Measurements from ENCODE around the gene SNAP29. TPM values are rescaled to one million over a fixed set of nuclear protein-coding genes. Genes with fewer than 3 reads are reported as not detected.

Gene SNAP29
- total and polyA plus RNA-seq, 2 experiments from 2014 or later: 8.2 to 22.9 TPM

DNA sequence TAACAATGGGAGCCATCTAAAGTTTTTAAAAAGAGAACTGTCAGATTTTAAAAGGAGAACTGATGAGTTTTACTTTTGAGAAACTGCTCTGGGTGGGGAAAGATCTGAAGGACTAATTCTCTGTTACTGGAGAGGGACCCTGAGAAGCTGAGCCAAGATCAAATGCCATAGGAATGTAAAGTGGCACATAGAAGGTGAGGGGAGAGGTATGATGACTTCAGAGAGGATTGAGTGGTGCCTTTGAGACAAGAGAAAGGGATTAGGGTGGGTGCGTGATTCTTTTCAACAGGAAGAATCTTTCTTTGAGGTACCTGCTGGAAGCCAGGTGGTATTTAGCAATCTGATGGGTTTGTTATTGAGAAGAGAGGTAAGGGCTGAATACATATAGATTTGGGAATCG is 67.4 kb downstream of the SNAP29 start (continued):
- TF ChIP-seq JUNB (IDR thresholded peaks at IDR 0.05; ENCODE audit: unreplicated experiment): no peak
- TF ChIP-seq, protein P1, sequence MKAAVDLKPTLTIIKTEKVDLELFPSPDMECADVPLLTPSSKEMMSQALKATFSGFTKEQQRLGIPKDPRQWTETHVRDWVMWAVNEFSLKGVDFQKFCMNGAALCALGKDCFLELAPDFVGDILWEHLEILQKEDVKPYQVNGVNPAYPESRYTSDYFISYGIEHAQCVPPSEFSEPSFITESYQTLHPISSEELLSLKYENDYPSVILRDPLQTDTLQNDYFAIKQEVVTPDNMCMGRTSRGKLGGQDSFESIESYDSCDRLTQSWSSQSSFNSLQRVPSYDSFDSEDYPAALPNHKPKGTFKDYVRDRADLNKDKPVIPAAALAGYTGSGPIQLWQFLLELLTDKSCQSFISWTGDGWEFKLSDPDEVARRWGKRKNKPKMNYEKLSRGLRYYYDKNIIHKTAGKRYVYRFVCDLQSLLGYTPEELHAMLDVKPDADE (IDR thresholded peaks at IDR 0.05): no peak
- TF ChIP-seq NANOG (IDR thresholded peaks at IDR 0.05; ENCODE audit: borderline replicate concordance): no peak
- TF ChIP-seq ZNF114 (CRISPR knock-in tag; IDR thresholded peaks at IDR 0.05): no peak

DNA sequence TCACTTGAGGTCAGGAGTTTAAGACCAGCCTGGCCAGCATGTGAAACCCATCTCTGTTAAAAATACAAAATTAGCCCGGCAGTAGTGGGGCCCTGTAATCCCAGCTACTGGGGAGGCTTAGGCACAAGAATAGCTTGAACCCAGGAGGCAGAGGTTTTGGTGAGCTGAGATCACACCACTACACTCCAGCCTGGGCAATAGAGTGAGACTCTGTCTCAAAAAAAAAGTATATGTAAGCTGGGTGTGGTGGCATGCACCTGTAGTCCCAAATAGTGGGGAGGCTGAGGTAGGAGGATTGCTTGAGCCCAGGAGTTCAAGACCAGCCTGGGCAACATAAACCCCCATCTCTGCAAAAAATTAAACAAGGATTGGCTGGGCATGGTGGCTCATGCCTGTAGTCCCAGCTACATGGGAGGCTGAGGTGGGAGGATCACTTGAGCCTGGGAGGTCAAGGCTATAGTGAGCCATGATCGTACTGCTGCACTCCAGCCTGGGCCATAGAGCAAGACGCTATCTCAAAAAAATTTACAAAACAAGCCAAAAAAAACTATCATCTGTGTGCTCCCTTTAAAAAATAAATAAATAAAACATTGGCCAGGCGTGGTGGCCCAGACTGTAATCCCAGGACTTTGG is 69.2 kb downstream of the SNAP29 start:
- peaks cover 35% of the 10 kb centered on the region for H3K4me1 ChIP-seq (ENCODE audit: insufficient read depth)
- ATAC-seq (no peak), DNase-seq (ENCODE audit: low spot score) (no peak)
- Mint-ChIP-seq H3K27ac (no peak overlapping the region), H3K36me3 (ENCODE audit: low read depth) (peaks cover 22% of the 10 kb centered on the region), H3K4me3 (no peak overlapping the region), H3K9me3 (no peaks in the 10 kb centered on the region), H3K27me3 (ENCODE audit: insufficient read depth, low read depth, poor library complexity) (peaks cover 4% of the 10 kb centered on the region), H3K4me1 (peaks cover 24% of the 10 kb centered on the region)
- no peaks in the 10 kb centered on the region for H3K27me3 ChIP-seq (ENCODE audit: insufficient read depth)
- no peak overlapping the region for H3K4me2 ChIP-seq
- no peaks in the 10 kb centered on the region for H3K9me2 ChIP-seq (ENCODE audit: insufficient read depth)
- peaks cover 100% of the 10 kb centered on the region for H3K79me2 ChIP-seq (replicated peaks; ENCODE audit: insufficient read depth)
- H4K20me1 ChIP-seq (replicated peaks; ENCODE audit: insufficient read depth): peaks cover 97% of the 10 kb centered on the region
- H3K36me3 ChIP-seq (ENCODE audit: insufficient read depth): no peaks in the 10 kb centered on the region
- H3F3A ChIP-seq (replicated peaks; ENCODE audit: low read depth): no peaks in the 10 kb centered on the region; the same call in 1 of the 2 replicates
- H3K4me3 ChIP-seq: no peak overlapping the region
- no peak overlapping the region for H2AFZ ChIP-seq
- H3K27ac ChIP-seq (ENCODE audit: low read depth): no peak overlapping the region
- TF ChIP-seq, protein P2, sequence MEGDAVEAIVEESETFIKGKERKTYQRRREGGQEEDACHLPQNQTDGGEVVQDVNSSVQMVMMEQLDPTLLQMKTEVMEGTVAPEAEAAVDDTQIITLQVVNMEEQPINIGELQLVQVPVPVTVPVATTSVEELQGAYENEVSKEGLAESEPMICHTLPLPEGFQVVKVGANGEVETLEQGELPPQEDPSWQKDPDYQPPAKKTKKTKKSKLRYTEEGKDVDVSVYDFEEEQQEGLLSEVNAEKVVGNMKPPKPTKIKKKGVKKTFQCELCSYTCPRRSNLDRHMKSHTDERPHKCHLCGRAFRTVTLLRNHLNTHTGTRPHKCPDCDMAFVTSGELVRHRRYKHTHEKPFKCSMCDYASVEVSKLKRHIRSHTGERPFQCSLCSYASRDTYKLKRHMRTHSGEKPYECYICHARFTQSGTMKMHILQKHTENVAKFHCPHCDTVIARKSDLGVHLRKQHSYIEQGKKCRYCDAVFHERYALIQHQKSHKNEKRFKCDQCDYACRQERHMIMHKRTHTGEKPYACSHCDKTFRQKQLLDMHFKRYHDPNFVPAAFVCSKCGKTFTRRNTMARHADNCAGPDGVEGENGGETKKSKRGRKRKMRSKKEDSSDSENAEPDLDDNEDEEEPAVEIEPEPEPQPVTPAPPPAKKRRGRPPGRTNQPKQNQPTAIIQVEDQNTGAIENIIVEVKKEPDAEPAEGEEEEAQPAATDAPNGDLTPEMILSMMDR (conservative IDR thresholded peaks at IDR 0.05; ENCODE audit: low read depth in 2 of 2): no peak
- TF ChIP-seq CREB1 (CRISPR knock-in tag; IDR thresholded peaks at IDR 0.05; ENCODE audit: low read depth) (no peak), POLR2AphosphoS5 (IDR thresholded peaks at IDR 0.05; ENCODE audit: low read depth) (no peak), EZH2 (IDR thresholded peaks at IDR 0.05; ENCODE audit: low read depth, unreplicated experiment) (no peak), ZNF114 (CRISPR knock-in tag; IDR thresholded peaks at IDR 0.05) (no peak), NANOG (IDR thresholded peaks at IDR 0.05; ENCODE audit: borderline replicate concordance) (no peak), ZNF331 (CRISPR knock-in tag; IDR thresholded peaks at IDR 0.05; ENCODE audit: low read depth) (no peak), EZH2phosphoT487 (IDR thresholded peaks at IDR 0.05; ENCODE audit: unreplicated experiment) (no peak), JUNB (IDR thresholded peaks at IDR 0.05; ENCODE audit: unreplicated experiment) (no peak)
- TF ChIP-seq, protein P3, sequence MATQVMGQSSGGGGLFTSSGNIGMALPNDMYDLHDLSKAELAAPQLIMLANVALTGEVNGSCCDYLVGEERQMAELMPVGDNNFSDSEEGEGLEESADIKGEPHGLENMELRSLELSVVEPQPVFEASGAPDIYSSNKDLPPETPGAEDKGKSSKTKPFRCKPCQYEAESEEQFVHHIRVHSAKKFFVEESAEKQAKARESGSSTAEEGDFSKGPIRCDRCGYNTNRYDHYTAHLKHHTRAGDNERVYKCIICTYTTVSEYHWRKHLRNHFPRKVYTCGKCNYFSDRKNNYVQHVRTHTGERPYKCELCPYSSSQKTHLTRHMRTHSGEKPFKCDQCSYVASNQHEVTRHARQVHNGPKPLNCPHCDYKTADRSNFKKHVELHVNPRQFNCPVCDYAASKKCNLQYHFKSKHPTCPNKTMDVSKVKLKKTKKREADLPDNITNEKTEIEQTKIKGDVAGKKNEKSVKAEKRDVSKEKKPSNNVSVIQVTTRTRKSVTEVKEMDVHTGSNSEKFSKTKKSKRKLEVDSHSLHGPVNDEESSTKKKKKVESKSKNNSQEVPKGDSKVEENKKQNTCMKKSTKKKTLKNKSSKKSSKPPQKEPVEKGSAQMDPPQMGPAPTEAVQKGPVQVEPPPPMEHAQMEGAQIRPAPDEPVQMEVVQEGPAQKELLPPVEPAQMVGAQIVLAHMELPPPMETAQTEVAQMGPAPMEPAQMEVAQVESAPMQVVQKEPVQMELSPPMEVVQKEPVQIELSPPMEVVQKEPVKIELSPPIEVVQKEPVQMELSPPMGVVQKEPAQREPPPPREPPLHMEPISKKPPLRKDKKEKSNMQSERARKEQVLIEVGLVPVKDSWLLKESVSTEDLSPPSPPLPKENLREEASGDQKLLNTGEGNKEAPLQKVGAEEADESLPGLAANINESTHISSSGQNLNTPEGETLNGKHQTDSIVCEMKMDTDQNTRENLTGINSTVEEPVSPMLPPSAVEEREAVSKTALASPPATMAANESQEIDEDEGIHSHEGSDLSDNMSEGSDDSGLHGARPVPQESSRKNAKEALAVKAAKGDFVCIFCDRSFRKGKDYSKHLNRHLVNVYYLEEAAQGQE (IDR thresholded peaks at IDR 0.05; ENCODE audit: unreplicated experiment): no peak
- TF ChIP-seq, protein P1 (IDR thresholded peaks at IDR 0.05): no peak

All from GM23338 (cell line).